ENCODE measurements around the gene GABPB1.

Gene GABPB1

GRCh38 chr15:50225938-50226337 lies 129.1 kb downstream of the GABPB1 start:
- no peaks in the 10 kb centered on the region for H3K79me2 ChIP-seq (ENCODE audit: low read length)
- no peak overlapping the region for H3K4me3 ChIP-seq (ENCODE audit: low read length)
- no peaks in the 10 kb centered on the region for H3K9me2 ChIP-seq (replicated peaks; ENCODE audit: insufficient read depth, low read length)
- no peaks in the 10 kb centered on the region; the same call in 1 of the 2 replicates for H3K36me3 ChIP-seq (replicated peaks; ENCODE audit: insufficient read depth, low read length)
- no peaks in the 10 kb centered on the region for H3K4me1 ChIP-seq (ENCODE audit: low read length)
- no peaks in the 10 kb centered on the region for H3K9me3 ChIP-seq (replicated peaks; ENCODE audit: insufficient read depth, low read length)
- no peak overlapping the region for H3K9ac ChIP-seq (ENCODE audit: low read length)
- H3K4me2 ChIP-seq (ENCODE audit: low read depth, low read length): no peak overlapping the region
- no peak for DNase-seq
- TF ChIP-seq, protein P1, sequence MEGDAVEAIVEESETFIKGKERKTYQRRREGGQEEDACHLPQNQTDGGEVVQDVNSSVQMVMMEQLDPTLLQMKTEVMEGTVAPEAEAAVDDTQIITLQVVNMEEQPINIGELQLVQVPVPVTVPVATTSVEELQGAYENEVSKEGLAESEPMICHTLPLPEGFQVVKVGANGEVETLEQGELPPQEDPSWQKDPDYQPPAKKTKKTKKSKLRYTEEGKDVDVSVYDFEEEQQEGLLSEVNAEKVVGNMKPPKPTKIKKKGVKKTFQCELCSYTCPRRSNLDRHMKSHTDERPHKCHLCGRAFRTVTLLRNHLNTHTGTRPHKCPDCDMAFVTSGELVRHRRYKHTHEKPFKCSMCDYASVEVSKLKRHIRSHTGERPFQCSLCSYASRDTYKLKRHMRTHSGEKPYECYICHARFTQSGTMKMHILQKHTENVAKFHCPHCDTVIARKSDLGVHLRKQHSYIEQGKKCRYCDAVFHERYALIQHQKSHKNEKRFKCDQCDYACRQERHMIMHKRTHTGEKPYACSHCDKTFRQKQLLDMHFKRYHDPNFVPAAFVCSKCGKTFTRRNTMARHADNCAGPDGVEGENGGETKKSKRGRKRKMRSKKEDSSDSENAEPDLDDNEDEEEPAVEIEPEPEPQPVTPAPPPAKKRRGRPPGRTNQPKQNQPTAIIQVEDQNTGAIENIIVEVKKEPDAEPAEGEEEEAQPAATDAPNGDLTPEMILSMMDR (IDR thresholded peaks at IDR 0.05; ENCODE audit: low read length): no peak
- TF ChIP-seq EZH2 (optimal IDR thresholded peaks at IDR 0.05; ENCODE audit: low read depth, low read length): no peak
- TF ChIP-seq EZH2phosphoT487 (IDR thresholded peaks at IDR 0.05; ENCODE audit: low read length): no peak
- no peaks in the 10 kb centered on the region for H4K20me1 ChIP-seq (ENCODE audit: insufficient read depth, low read length)
- no peak overlapping the region for H2AFZ ChIP-seq (ENCODE audit: low read length)
- H3K27ac ChIP-seq (ENCODE audit: low read length): no peak overlapping the region
- no peaks in the 10 kb centered on the region for H3F3A ChIP-seq (ENCODE audit: insufficient read depth, low read length)
- no peaks in the 10 kb centered on the region for H3K27me3 ChIP-seq (replicated peaks; ENCODE audit: insufficient read depth, low read length)
